ENCODE measurements around the gene MTF2. TPM values are rescaled to one million over a fixed set of nuclear protein-coding genes. Genes with fewer than 3 reads are reported as not detected.
"Not testable (repeated sequence)": the region's sequence is repeated elsewhere in the genome, so short reads cannot be mapped to it uniquely, and the experiment has no call there.

MTF2 gene
- total RNA-seq (2012; rRNA removed), result 9.6 and 15.2 TPM in 2 replicates

DNA sequence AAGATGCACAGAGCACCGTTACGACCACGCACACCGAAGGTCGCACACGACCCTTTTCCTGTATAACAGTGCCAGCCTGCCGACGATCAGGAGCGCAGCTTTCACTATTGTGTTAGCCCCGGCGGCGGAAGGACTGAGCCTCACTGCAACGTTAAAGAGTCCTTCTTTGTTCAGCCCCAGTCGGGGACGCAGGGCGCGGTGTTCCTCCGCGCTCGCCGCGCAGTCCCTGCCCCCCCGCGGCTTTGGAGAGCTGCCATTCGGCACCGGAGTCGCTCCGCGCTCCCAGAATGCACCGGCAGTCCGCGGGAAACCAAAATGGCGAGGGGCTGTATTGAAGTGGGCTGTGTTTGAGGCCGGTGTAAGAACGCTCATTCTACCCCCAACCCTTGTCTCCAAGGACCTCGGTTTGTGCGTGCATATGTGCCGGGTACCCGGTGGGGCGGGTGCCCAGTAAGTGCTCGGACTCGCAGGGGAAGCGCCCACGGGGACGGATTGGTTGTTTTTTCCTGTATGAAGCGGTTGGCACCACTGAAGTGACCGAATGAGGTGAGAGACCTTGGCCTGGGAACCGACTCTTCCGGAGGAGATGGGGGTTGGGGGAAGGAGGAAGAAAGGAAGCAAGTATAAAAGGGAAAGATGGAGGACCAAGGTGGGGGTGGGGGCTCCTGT is at the start of gene MTF2:
MTF2 (plus strand) TSS at position 298 of the 669 bp plus-strand sequence; CDS start at position 542, 244 bp downstream.
- peak within 1 kb of the TSS; percentile 90 for H3K4me3 ChIP-seq (ENCODE audit: low read length)
- H3K27me3 ChIP-seq (ENCODE audit: control insufficient read depth, insufficient read depth, low read length), result no peaks in the 10 kb centered on the region
- peak within 1 kb of the TSS; percentile 90 for H3K9ac ChIP-seq (ENCODE audit: low read depth, low read length)
- no peaks in the 10 kb centered on the region for H3K9me3 ChIP-seq (replicated peaks; ENCODE audit: low read length)
- peaks cover 3% of the 10 kb centered on the region for H3K36me3 ChIP-seq (ENCODE audit: insufficient read depth, low read length)
- peaks cover 24% of the 10 kb centered on the region for H3K4me1 ChIP-seq (ENCODE audit: control insufficient read depth, insufficient read depth, low read length)
- H3K4me2 ChIP-seq (ENCODE audit: low read length), result peak within 1 kb of the TSS; percentile 93

DNA sequence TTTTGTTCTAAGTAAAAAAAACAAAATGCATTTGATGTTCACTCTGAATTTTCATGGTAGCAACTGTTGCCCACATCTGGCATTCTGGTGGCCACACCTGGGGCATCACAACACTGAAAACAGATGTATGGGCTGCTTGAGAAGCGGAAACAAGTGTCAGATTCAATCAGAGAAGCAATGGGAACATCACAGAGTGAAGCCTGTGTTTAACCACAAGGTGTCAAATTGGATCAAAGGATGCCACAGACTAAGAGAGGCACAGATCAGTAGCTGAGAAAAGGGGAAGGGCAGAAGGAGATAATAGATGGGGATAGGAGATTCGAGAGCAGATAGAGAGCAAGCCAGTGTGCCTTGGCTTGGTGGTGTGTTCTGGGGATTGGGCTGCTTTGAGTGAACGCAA is 49.8 kb upstream of the MTF2 start:
- Histone ChIP-seq H3K4me2 (ENCODE audit: low read length) (no peak overlapping the region), H3K4me1 (ENCODE audit: control insufficient read depth, insufficient read depth, low read length) (no peaks in the 10 kb centered on the region), H3K36me3 (ENCODE audit: insufficient read depth, low read length) (no peaks in the 10 kb centered on the region), H3K9me3 (replicated peaks; ENCODE audit: low read length) (no peaks in the 10 kb centered on the region), H3K4me3 (ENCODE audit: low read length) (no peak overlapping the region), H3K9ac (ENCODE audit: low read depth, low read length) (no peak overlapping the region), H3K27me3 (ENCODE audit: control insufficient read depth, insufficient read depth, low read length) (peaks cover 53% of the 10 kb centered on the region)

DNA sequence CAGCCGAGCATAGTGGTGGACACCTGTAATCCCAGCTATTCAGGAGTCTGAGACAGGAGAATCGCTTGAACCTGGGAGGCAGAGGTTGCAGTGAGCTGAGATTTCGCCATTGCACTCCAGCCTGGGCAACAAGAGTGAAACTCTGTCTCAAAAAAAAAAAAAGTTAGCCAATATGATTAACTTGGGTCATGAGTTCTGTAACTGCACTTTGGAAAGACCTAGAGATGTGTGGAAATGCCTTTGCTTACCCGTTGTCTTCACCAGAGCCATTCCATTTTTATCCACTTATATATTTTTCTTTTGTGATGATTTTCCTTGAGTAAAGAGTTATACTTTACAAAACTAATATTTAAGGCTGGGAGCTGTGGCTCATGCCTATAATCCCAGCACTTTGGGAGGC is 48.9 kb upstream of the MTF2 start:
- H3K4me3 ChIP-seq (ENCODE audit: low read length); H3K36me3 ChIP-seq (ENCODE audit: insufficient read depth, low read length); H3K9ac ChIP-seq (ENCODE audit: low read depth, low read length); H3K4me1 ChIP-seq (ENCODE audit: control insufficient read depth, insufficient read depth, low read length); H3K4me2 ChIP-seq (ENCODE audit: low read length); H3K9me3 ChIP-seq (replicated peaks; ENCODE audit: low read length): not testable (repeated sequence)
- peaks cover 50% of the 10 kb centered on the region for H3K27me3 ChIP-seq (ENCODE audit: control insufficient read depth, insufficient read depth, low read length)

DNA sequence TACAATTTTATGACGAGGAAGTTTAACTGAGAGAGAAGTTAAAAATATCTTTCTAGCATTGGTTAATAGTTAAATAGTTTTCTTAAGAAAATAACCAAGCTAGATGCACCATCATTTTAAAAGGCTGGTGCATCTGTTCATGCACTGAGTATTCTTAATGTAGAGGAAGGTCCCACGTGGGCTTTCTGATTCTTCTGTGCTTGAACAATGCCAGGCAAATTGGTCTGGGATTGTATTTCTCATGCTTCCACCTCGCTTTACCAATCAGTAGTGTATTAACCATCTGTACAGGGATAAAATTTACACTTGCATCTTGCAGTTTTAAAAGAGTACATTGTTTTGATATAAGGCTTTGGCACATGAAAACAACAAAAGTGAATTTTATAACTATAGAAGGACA is 47.4 kb upstream of the MTF2 start:
- Histone ChIP-seq H3K27me3 (ENCODE audit: control insufficient read depth, insufficient read depth, low read length) (peaks cover 41% of the 10 kb centered on the region), H3K4me2 (ENCODE audit: low read length) (no peak overlapping the region), H3K9ac (ENCODE audit: low read depth, low read length) (no peak overlapping the region), H3K4me1 (ENCODE audit: control insufficient read depth, insufficient read depth, low read length) (no peaks in the 10 kb centered on the region), H3K36me3 (ENCODE audit: insufficient read depth, low read length) (no peaks in the 10 kb centered on the region), H3K4me3 (ENCODE audit: low read length) (no peak overlapping the region), H3K9me3 (replicated peaks; ENCODE audit: low read length) (no peaks in the 10 kb centered on the region)

DNA sequence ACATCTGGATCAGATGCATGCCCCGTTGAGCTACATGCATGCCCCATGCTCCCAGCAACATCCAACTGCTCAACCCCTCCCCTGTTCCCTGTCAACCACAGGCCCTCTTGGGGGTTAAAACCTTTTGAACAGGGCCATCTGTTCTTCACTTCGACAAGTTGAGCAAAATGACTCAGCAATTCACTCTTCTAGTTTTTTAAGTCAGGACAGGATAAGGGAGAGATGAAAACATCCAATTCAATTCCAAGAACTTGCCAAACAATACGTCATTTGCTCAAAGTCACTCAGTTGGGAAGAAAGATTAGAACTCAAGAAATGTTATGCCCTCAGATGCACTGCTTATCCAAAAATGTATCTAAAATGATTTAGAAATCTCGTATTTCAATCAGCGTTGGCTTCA is 46.1 kb upstream of the MTF2 start:
- Histone ChIP-seq H3K4me1 (ENCODE audit: control insufficient read depth, insufficient read depth, low read length) (no peaks in the 10 kb centered on the region), H3K9me3 (replicated peaks; ENCODE audit: low read length) (no peaks in the 10 kb centered on the region), H3K4me3 (ENCODE audit: low read length) (no peak overlapping the region), H3K27me3 (ENCODE audit: control insufficient read depth, insufficient read depth, low read length) (peaks cover 27% of the 10 kb centered on the region), H3K4me2 (ENCODE audit: low read length) (no peak overlapping the region), H3K9ac (ENCODE audit: low read depth, low read length) (no peak overlapping the region), H3K36me3 (ENCODE audit: insufficient read depth, low read length) (no peaks in the 10 kb centered on the region)

DNA sequence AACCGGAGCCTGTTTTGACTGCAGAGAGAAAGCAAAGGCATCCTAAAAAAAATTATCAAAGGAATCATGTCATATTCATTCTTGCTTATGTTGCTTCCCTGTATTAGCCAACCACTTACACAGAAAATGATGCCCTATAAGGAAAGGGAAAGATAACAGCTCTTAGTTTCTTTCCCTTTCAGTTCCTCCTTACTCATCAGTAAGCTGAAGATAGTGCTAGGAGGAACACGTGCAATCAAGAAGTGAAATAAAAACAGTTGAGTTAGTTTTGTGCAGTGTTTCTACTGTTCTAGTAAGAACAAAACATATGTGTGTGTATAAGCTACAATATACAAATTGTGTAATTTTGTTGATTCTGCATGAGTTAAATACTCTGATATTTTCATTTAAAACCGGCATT is 45.3 kb upstream of the MTF2 start:
- no peaks in the 10 kb centered on the region for H3K36me3 ChIP-seq (ENCODE audit: insufficient read depth, low read length)
- no peaks in the 10 kb centered on the region for H3K9me3 ChIP-seq (replicated peaks; ENCODE audit: low read length)
- H3K27me3 ChIP-seq (ENCODE audit: control insufficient read depth, insufficient read depth, low read length), result peaks cover 20% of the 10 kb centered on the region
- H3K9ac ChIP-seq (ENCODE audit: low read depth, low read length), result no peak overlapping the region
- H3K4me3 ChIP-seq (ENCODE audit: low read length), result no peak overlapping the region
- H3K4me2 ChIP-seq (ENCODE audit: low read length), result no peak overlapping the region
- no peaks in the 10 kb centered on the region for H3K4me1 ChIP-seq (ENCODE audit: control insufficient read depth, insufficient read depth, low read length)

DNA sequence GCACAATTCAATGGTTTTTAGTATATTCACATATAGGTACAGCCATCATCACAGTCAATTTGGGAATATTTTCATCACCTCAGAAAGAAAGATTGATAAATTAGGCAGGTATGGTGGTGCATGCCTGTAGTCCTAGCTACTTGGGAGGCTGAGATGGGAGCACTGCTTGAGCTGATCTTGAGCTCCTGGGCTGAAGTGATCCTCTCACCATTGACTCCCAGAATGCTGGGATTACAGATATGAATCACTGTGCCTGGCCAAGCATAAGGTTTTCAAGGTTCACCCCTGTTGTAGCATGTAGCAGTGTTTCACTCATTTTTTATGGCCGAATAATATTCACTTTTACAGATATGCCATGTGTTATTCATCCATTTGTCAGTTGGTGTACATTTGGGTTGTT is 44.7 kb upstream of the MTF2 start:
- Histone ChIP-seq H3K4me1 (ENCODE audit: control insufficient read depth, insufficient read depth, low read length) (no peaks in the 10 kb centered on the region), H3K4me2 (ENCODE audit: low read length) (no peak overlapping the region), H3K9me3 (replicated peaks; ENCODE audit: low read length) (no peaks in the 10 kb centered on the region), H3K4me3 (ENCODE audit: low read length) (no peak overlapping the region), H3K9ac (ENCODE audit: low read depth, low read length) (no peak overlapping the region), H3K27me3 (ENCODE audit: control insufficient read depth, insufficient read depth, low read length) (peaks cover 16% of the 10 kb centered on the region), H3K36me3 (ENCODE audit: insufficient read depth, low read length) (no peaks in the 10 kb centered on the region)

DNA sequence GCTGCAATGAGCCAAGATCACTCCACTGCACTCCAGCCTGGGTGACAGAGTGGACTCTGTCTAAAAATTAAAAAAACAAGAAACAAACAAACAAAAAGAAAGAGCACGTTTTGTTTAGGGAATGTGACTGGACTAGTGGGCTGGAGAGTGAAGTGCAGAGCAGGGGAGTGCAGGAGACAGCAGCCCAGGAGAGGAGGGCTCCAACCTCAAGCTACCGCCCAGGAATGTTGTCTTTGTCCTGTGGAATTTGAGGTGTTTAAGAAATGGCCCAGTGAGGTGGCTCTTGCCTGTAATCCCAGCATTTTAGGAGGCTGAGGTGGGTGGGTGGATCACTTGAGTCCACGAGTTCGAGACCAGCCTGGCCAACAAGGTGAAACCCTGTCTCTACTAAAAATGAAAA is 42.4 kb upstream of the MTF2 start:
- H3K9ac ChIP-seq (ENCODE audit: low read depth, low read length), result no peak overlapping the region
- no peaks in the 10 kb centered on the region for H3K36me3 ChIP-seq (ENCODE audit: insufficient read depth, low read length)
- no peaks in the 10 kb centered on the region for H3K4me1 ChIP-seq (ENCODE audit: control insufficient read depth, insufficient read depth, low read length)
- H3K4me3 ChIP-seq (ENCODE audit: low read length), result no peak overlapping the region
- H3K27me3 ChIP-seq (ENCODE audit: control insufficient read depth, insufficient read depth, low read length), result peaks cover 15% of the 10 kb centered on the region
- H3K9me3 ChIP-seq (replicated peaks; ENCODE audit: low read length), result no peaks in the 10 kb centered on the region
- no peak overlapping the region for H3K4me2 ChIP-seq (ENCODE audit: low read length)

DNA sequence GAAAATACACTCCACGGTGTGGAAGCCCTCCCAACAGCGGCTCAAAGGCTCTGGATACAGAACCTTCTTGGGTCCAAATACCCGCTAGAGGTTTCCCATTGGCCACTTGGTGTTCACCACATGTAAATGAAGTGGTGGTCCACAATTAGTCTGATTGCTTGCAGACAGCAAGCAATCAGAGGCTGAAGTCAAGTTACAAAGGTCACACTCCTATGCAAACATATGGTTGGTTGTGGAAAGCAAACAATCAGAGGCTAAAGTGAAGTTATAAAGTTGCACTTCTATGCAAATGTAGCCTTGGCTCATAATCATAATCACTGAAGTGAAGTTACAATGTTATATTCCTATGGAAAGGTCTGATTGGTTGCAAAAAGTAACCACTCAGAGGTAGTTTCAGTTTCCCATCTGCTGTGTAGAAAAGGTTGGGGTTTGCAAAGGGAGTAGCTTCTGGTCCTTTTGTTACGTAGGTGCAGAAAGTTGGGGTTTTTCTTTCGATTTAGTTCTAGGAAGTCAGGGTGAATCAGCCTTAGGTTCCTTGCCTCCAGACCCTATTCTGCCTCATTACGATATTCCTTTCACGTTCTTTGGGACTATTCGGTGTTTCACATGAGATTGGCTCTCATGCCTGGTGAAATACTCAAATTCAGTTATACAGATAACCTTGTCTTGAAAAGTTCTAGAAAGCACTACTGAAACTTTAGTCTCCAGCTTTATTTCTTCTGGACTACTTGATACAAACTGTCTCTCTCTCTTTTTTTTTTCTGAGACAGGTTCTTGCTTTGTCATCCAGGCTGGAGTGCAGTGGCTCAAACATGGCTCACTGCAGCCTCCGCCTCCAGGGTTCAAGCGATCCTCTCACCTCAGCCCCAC is 36.7 kb upstream of the MTF2 start:
- Histone ChIP-seq H3K9me3 (replicated peaks; ENCODE audit: low read length) (no peaks in the 10 kb centered on the region), H3K9ac (ENCODE audit: low read depth, low read length) (no peak overlapping the region), H3K4me3 (ENCODE audit: low read length) (no peak overlapping the region), H3K36me3 (ENCODE audit: insufficient read depth, low read length) (no peaks in the 10 kb centered on the region), H3K4me1 (ENCODE audit: control insufficient read depth, insufficient read depth, low read length) (no peaks in the 10 kb centered on the region), H3K4me2 (ENCODE audit: low read length) (no peak overlapping the region), H3K27me3 (ENCODE audit: control insufficient read depth, insufficient read depth, low read length) (peaks cover 17% of the 10 kb centered on the region)

DNA sequence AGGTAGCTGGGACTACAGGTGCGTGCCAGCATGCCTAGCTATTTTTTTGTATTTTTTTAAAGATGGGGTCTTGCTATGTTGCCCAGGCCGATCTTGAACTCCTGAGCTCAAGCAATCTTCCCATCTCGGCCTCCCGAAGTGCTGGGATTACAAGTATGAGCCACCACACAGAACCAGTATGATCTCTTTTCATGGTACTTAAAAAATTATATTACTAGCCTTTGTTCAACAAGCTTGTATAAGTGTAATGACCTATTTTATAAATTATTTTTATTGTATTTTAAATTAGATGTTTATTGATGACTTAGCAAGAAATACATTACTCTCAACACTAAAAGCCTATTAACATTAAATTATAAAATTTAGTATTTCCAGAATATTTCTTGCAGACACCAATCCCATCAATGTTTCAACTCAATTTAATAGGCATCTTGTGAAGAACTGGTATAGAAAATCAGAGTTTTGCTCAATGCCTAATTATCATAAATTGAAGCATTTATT is 36.0 kb upstream of the MTF2 start:
- Histone ChIP-seq H3K4me3 (ENCODE audit: low read length) (no peak overlapping the region), H3K9ac (ENCODE audit: low read depth, low read length) (no peak overlapping the region), H3K4me2 (ENCODE audit: low read length) (no peak overlapping the region), H3K36me3 (ENCODE audit: insufficient read depth, low read length) (no peaks in the 10 kb centered on the region), H3K27me3 (ENCODE audit: control insufficient read depth, insufficient read depth, low read length) (peaks cover 17% of the 10 kb centered on the region), H3K9me3 (replicated peaks; ENCODE audit: low read length) (no peaks in the 10 kb centered on the region), H3K4me1 (ENCODE audit: control insufficient read depth, insufficient read depth, low read length) (no peaks in the 10 kb centered on the region)

DNA sequence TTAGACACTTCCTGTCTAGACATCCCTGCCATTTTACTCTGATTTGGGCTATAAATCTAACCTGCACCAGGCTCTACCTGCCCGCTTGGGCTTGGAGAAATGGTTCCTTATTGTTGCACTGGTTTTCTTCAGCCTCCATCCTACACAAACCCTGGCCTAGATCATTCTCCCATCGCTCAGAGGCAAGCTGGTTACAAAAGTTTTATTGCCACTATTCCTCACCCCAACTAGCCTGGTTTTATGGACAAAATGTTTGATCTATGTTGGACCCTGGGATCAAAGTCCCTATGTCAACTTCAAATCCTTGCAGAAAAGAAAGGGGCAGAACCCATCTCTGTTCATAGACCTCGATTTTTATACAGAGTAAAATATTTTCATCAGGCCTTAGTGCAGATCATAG is 31.5 kb upstream of the MTF2 start:
- no peaks in the 10 kb centered on the region for H3K36me3 ChIP-seq (ENCODE audit: insufficient read depth, low read length)
- H3K9me3 ChIP-seq (replicated peaks; ENCODE audit: low read length), result no peaks in the 10 kb centered on the region
- H3K9ac ChIP-seq (ENCODE audit: low read depth, low read length), result no peak overlapping the region
- H3K27me3 ChIP-seq (ENCODE audit: control insufficient read depth, insufficient read depth, low read length), result peaks cover 6% of the 10 kb centered on the region
- H3K4me3 ChIP-seq (ENCODE audit: low read length), result no peak overlapping the region
- no peaks in the 10 kb centered on the region for H3K4me1 ChIP-seq (ENCODE audit: control insufficient read depth, insufficient read depth, low read length)
- no peak overlapping the region for H3K4me2 ChIP-seq (ENCODE audit: low read length)

All from skeletal muscle satellite cell (primary cell).